Measurements from ENCODE around the gene DOCK8.

DNA sequence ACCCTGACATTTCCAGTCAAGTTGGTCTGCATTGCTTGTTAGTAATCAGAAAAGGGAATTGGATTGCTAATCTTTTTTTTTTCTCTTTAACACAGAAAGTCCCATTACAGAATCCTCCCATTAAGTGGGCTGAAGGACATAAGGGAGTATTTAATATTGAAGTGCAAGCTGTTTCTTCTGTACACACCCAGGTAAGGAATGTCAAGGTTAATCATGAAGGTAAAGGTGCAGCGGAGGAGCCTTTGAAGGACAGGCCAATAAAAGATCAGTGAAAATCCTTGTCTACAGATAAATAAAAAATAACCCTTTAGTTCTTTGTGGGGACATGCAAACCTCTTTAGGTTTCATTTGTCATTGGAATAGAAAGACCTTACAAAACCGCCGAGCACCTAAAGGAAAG, 161.4 kb downstream of the DOCK8 start:
- TF ChIP-seq, protein P1, sequence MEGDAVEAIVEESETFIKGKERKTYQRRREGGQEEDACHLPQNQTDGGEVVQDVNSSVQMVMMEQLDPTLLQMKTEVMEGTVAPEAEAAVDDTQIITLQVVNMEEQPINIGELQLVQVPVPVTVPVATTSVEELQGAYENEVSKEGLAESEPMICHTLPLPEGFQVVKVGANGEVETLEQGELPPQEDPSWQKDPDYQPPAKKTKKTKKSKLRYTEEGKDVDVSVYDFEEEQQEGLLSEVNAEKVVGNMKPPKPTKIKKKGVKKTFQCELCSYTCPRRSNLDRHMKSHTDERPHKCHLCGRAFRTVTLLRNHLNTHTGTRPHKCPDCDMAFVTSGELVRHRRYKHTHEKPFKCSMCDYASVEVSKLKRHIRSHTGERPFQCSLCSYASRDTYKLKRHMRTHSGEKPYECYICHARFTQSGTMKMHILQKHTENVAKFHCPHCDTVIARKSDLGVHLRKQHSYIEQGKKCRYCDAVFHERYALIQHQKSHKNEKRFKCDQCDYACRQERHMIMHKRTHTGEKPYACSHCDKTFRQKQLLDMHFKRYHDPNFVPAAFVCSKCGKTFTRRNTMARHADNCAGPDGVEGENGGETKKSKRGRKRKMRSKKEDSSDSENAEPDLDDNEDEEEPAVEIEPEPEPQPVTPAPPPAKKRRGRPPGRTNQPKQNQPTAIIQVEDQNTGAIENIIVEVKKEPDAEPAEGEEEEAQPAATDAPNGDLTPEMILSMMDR (IDR thresholded peaks at IDR 0.05), result no peak
- TF ChIP-seq POLR2A (IDR thresholded peaks at IDR 0.05), result no peak

Data from uterus (tissue), 2 donors.